ENCODE data around the gene CYP24A1.
"Not testable (repeated sequence)": the region's sequence is repeated elsewhere in the genome, so short reads cannot be mapped to it uniquely, and the experiment has no call there.

CYP24A1 gene

DNA sequence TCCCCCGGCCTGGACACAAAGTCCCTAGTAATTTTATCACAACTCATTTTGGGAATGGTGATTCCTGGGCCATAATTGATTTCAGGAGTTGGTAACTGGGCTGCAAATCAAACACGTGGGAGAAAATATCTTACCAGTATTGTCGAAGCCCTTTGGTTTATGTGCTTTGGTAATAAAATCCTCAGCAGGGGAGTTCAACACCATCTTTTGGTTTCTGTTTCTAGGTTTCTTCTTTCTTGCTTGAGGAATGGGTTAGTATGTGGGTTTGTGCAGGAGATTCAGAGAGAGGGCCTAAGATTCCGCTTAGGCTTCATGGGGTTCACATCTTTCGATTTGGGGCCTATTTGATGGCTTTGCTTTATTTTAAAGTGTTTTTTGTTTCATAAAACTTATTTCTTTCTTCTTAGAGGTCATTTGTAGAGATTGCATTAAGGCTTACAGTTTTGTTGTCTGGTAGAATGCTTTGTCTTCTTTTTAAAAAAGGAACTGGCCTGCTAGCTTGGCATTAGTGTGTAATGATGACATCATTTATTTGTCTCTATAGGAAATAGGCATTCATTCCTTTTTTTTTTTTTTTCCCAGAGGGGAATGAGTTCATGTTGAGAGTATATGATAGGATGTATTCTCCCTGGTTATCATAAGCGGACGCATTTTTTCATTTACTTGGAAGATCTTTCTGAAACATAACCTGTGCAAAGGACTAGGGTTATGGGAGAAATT lies 45.8 kb downstream of the CYP24A1 start:
- no peak overlapping the region for H3K4me3 ChIP-seq (replicated peaks; ENCODE audit: low read depth, low read length)
- no peaks in the 10 kb centered on the region for H3K36me3 ChIP-seq (ENCODE audit: control insufficient read depth, insufficient read depth, low read length)
- no peak for DNase-seq (ENCODE audit: extremely low read depth, insufficient read length)
- H3K27me3 ChIP-seq (replicated peaks; ENCODE audit: control insufficient read depth, insufficient read depth, low read length): no peaks in the 10 kb centered on the region
- TF ChIP-seq, protein P1, sequence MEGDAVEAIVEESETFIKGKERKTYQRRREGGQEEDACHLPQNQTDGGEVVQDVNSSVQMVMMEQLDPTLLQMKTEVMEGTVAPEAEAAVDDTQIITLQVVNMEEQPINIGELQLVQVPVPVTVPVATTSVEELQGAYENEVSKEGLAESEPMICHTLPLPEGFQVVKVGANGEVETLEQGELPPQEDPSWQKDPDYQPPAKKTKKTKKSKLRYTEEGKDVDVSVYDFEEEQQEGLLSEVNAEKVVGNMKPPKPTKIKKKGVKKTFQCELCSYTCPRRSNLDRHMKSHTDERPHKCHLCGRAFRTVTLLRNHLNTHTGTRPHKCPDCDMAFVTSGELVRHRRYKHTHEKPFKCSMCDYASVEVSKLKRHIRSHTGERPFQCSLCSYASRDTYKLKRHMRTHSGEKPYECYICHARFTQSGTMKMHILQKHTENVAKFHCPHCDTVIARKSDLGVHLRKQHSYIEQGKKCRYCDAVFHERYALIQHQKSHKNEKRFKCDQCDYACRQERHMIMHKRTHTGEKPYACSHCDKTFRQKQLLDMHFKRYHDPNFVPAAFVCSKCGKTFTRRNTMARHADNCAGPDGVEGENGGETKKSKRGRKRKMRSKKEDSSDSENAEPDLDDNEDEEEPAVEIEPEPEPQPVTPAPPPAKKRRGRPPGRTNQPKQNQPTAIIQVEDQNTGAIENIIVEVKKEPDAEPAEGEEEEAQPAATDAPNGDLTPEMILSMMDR (IDR thresholded peaks at IDR 0.05; ENCODE audit: insufficient read depth, low read length, poor library complexity, severe bottlenecking): no peak

DNA sequence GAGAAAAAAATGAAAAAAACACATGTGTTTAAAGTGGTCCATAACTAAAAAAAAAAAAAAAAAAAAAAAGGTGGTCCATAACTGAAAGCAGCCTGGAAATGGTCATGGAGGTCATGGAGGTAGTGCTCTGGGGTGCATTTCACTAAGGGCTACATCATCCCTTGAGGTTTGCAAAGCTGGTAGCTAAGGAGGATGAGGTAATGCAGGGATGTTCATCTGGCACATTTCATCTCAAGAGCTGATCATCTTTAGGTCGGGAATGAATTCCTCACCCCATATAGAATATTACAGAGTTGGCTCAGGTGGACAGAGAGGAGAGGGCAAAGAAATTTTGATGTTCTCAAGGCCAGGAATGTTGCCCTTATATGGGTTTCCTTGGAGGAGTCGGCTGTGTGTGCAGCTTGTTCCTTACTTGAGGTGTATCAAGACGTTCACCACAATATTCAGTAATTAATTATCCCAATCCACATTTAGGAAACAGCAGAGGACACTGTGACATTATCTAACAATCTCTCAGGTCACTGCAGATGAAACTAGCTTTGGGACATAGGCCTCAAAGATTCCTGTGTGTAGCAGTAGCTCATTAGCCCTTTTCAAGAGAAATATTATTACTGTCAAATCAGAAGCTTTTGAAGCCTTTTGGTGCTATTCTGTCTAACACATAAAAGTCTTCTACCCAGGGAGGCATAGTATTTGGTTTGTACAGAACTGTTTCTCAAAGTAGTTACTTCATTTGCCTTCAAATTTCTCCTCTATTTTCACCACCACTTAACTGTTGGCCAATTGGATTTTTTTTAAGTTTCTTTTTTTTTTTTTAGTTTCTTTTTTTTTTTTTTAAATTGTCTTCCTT lies 46.8 kb downstream of the CYP24A1 start:
- H3K27me3 ChIP-seq (replicated peaks; ENCODE audit: control insufficient read depth, insufficient read depth, low read length): no peaks in the 10 kb centered on the region
- H3K36me3 ChIP-seq (ENCODE audit: control insufficient read depth, insufficient read depth, low read length): no peaks in the 10 kb centered on the region
- TF ChIP-seq, protein P1 (IDR thresholded peaks at IDR 0.05; ENCODE audit: insufficient read depth, low read length, poor library complexity, severe bottlenecking): no peak
- no peak for DNase-seq (ENCODE audit: extremely low read depth, insufficient read length)
- H3K4me3 ChIP-seq (replicated peaks; ENCODE audit: low read depth, low read length): no peak overlapping the region

DNA sequence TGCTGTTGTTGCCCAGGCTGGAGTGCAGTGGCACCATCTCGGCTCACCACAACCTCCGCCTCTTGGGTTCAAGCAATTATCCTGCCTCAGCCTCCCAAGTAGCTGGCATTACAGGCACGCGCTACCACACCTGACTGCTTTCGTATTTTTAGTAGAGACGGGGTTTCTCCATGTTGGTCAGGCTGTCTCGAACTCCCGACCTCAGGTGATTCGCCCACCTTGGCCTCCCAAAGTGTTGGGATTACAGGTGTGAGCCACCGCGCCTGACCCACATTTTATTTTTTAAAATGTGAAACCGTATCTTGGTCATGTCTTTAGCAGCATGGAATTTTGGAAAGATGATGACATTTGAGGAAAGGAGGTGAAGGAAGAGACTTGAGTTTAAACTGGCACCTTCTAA lies 47.5 kb downstream of the CYP24A1 start:
- not testable (repeated sequence) for H3K4me3 ChIP-seq (replicated peaks; ENCODE audit: low read depth, low read length); H3K27me3 ChIP-seq (replicated peaks; ENCODE audit: control insufficient read depth, insufficient read depth, low read length); H3K36me3 ChIP-seq (ENCODE audit: control insufficient read depth, insufficient read depth, low read length); DNase-seq (ENCODE audit: extremely low read depth, insufficient read length)

GRCh38 chr20:54123587-54124180 lies 50.1 kb downstream of the CYP24A1 start:
- H3K27me3 ChIP-seq (replicated peaks; ENCODE audit: control insufficient read depth, insufficient read depth, low read length): no peaks in the 10 kb centered on the region
- TF ChIP-seq, protein P1 (IDR thresholded peaks at IDR 0.05; ENCODE audit: insufficient read depth, low read length, poor library complexity, severe bottlenecking): no peak
- no peak for DNase-seq (ENCODE audit: extremely low read depth, insufficient read length)
- H3K36me3 ChIP-seq (ENCODE audit: control insufficient read depth, insufficient read depth, low read length): no peaks in the 10 kb centered on the region
- H3K4me3 ChIP-seq (replicated peaks; ENCODE audit: low read depth, low read length): no peak overlapping the region

DNA sequence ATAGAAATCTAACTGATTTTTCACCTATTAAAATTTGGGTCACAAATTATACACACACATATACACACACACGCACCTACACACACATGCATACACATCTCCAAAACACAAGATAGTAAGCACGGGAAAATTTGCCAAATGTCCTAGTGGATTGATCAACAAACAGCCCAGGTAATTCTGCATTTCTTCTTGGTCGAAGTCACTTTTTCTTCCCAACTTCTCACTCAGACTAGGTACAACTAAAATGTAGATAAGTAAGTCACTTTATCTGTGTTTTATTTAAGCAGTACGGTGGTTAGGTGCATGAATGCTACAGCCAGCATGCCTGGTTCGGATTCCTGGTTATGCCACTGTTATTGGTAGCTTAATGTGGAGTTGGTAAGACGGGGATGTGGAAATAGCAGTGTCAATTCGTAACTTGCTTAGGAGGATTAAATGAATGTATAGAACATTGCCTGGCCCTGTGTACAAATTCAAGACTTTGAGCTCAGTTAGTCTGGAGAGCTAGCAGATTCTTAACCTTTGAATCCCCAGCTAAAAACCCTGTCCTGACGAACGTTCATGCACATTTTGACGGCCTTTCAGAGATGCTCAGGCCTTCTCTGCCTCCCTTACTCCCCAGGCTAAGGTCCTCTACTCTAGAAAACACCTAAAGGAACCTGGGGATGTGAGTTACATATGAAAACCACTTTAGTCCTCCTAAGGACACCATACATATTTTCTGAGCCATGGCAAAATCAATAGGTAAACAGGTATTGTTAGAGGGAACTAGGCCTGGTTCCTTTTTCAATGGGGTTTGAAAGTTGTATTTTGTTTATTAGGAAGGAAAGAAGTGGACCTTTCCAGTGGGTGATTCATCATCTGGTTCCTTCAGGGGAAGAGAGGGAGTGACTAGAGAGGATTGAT lies 50.9 kb downstream of the CYP24A1 start:
- Histone ChIP-seq H3K36me3 (ENCODE audit: control insufficient read depth, insufficient read depth, low read length) (no peaks in the 10 kb centered on the region), H3K4me3 (replicated peaks; ENCODE audit: low read depth, low read length) (no peak overlapping the region), H3K27me3 (replicated peaks; ENCODE audit: control insufficient read depth, insufficient read depth, low read length) (no peaks in the 10 kb centered on the region)
- DNase-seq (ENCODE audit: extremely low read depth, insufficient read length): no peak
- TF ChIP-seq, protein P1 (IDR thresholded peaks at IDR 0.05; ENCODE audit: insufficient read depth, low read length, poor library complexity, severe bottlenecking): no peak

All from GM06990 (cell line).